NCI-H1930 (cell line): Measurements from ENCODE around the gene ABHD5.

Experiments used
- DNase-seq, 2 experiments: peaks; one replicate each; lab custom pipeline; 2025; lab: John Stamatoyannopoulos, UW

ABHD5 gene

GRCh38 chr3:43723121-43723734, 32.5 kb downstream of the ABHD5 start:
- DNase-seq = no peak

- no peak for DNase-seq
These were observed 35.8 kb downstream of the ABHD5 start for GRCh38 chr3:43726521-43726920.

GRCh38 chr3:43727930-43728329, 37.2 kb downstream of the ABHD5 start:
- DNase-seq = no peak

DNA sequence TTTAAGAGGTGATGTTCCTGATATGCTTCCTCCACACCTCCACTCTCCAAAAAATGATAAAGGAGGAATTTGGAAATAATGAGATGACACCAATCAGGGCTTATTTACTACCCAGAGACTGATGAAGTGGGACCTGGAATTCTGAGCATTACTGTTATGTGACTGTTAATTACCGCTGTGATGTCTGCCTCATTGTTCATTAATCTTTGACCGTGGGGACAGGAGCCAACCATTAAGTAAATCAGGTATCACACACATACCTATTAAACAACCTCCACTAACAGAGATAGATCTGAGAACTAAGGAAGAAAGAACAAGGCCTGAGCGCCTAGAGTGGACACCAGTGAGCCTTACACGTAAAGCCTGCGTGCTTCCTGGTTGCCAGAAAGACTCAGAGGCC, 37.7 kb downstream of the ABHD5 start:
- DNase-seq = no peak

DNA sequence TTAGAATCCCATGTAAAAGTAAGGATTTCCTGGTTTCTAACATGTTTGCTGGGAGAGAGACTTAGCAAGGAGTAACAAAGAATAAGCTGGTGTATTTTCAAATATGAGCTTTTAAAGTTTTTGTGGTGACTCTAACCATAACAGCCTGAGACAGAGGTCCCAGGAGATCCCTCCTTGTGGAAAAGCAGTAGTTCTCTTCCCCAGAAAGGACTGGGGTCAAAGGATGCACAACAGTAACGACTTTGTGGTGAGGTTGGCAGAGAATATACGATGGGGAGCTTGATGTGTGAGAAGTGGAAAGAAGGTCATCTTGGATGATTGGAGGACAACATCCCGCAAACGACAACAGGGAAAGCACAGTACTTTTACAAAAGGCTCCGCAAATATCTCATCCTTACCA, 38.2 kb downstream of the ABHD5 start:
- no peak for DNase-seq

GRCh38 chr3:43729707-43730414, 39.1 kb downstream of the ABHD5 start:
- no peak for DNase-seq

- DNase-seq = no peak
These were observed 42.1 kb downstream of the ABHD5 start for GRCh38 chr3:43732747-43733425.

DNA sequence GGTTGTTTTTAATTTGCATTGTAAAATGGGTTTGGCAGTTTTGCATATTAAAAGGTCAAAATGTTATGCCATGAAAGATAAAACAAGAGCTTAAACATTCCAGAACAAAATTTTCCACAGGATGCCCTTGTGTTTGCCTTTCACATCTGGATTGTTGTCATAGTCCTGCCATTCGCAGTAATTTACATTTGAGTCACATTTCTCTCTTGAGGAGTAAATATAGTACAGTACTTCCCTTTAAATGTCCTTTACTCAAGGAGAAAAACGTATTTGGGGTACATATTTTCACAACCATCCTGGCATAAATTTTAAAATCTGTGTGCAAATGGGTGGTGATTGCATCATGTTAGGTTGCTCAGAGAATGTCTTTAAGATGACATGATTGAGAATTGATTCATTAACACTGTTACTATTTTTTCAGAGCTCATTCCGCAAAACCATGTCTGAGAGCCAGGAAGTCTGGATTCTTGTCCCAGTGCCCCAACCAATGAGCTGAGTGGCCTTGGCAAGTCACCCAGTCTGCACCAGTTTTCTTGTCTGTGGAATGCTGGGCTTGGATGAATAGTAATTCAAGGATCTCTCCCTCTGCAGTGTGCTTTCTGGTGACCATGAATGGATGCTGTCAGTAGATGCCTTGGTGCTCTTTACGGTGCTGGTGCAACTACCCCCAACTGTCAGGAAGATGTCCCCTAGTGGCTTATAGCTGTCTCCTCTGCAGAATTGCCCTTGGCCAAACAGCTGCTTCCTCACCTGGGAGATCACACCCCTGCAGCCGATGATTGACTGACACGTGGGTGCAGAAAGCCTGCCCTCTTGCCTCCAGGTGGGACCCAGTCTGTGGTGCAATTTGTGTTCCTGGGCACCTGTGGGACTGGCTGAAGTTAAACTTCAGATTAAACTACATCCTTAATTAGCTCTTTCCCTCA, 43.0 kb downstream of the ABHD5 start:
- no peak for DNase-seq

- no peak for DNase-seq
These were observed 43.9 kb downstream of the ABHD5 start for GRCh38 chr3:43734685-43735084.

DNA sequence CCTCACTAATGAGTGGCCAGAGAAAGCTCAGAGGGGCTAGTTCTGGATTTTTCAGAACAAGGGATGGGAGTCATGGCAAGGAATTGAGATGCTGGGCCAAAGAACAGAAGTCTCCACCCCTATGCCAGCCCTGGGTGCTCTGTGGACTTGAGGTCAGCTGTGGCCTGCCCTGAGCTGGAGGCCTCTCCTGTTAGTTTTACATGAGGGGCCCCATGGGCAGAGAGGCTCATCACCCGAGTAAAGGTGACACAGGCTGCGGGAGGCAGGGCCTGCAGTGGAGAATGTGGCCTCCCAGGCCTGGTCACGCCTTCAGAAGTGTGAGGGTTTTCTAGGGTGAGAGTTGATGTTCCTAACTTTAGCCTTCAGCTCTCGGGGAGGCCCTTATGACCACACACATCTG, 44.9 kb downstream of the ABHD5 start:
- no peak for DNase-seq

DNA sequence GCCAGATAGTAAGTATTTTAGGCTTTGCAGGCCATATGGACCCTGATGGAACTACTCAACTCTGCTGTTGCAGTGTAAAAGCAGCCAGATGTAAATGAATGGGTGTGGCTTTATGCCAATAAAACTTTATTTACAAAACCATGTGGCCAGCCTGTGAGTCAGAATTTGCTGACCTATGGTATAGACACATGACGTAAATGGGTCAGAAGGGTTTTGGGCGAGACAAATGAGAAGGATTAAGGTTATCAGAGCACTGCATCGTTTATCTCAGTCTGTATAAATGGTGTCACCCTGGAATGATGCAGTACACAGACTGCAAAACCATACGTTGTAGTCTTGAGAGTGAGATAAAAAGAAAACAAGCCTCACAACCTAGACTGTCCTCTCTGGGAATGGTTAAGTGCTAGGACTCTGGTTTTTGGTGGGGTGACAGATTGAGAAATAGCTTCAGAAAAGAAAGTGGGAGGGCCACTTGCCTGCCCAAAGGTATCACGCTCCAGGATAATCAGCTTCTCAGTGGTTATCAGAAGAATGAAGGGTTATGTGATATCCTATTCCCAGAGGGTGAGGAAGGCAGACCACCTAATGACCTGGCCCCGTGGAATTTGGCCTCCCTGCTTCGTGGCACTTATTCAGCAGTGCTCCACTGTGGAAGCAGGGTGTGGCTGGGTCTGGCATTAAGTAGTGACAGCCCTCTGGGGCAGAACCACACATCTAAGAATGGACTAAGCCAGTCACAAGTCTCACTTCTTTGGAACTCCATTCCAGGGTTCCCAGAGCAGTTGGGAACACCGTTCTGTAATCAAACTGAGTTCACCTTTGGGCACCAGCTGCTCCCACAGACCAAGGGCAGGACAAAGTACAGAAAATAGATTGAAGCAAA, 46.1 kb downstream of the ABHD5 start:
- no peak for DNase-seq

DNA sequence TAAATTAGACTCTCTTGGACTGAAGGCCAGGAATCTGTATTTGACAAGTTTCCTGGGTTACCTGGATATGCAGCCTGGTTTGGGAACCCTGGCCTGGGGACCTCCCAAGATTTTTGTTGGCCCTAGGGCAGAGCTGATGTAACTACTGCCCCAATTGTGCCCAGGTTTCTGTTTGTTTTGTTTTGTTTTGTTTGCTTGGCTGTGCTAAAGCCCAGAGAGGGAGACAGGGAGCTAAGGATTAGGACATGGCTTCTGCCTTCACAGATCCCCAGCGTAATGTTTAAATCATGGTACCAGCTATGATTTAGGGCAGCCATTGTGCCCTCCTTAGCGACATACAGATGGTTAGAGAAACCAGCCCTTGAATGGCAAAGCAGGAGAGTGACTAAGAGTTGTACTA, 47.6 kb downstream of the ABHD5 start:
- DNase-seq = no peak

GRCh38 chr3:43742920-43743319, 52.2 kb downstream of the ABHD5 start:
- no peak for DNase-seq

- DNase-seq = no peak
These were observed 56.9 kb downstream of the ABHD5 start for GRCh38 chr3:43747641-43748040.

- DNase-seq = no peak
These were observed 57.4 kb downstream of the ABHD5 start for GRCh38 chr3:43748179-43748578.

DNA sequence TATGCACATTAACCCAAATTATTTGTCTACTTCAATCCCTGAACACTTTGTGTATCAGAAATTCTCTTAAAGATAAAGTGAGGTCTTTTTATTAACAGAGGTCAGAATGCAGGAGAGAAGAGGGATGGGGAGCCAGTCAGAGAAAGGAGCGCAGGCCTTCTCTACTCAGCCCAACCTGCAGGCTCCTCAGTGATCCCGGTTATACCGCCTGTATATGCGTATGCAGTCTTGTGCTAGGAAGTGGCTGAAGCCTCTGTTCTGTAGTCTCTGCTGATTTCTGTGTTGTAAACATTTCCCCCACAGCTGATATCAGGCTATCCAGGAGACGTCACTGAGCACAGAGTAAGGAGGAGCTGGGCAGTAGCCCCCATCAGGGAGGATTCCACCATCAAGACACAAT, 57.9 kb downstream of the ABHD5 start:
- DNase-seq = no peak

DNA sequence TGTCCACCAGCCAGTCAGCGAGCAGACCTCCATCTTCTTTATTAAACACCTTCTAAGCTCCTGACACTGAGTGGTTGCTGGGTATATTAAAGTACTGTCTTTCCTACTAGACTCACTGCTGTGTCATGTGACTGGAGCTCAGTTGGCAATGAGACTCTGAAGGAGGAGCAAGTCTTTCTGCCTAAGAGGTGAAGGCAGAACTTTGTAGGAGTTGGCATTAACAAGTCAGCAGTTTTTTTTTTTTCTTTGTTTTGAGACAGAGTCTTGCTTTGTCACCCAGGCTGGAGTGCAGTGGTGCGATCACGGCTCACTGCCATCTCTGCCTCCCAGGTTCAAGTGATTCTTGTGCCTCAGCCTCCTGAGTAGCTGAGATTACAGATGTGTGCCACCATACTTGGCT, 62.2 kb downstream of the ABHD5 start:
- no peak for DNase-seq

- no peak for DNase-seq
These were observed 63.3 kb downstream of the ABHD5 start for GRCh38 chr3:43753741-43754715.

GRCh38 chr3:43755516-43756200, 64.9 kb downstream of the ABHD5 start:
- DNase-seq = no peak
